Sigmoid colon (tissue), 3 donors: ENCODE results near the gene FTCDNL1.

Experiments used
- POLR2A ChIP-seq, 2 donors: fragments of 450-650 bp; IDR thresholded peaks; one replicate each; pipeline ENCODE4 v1.6.1; 2016; ENCODE audit warnings: antibody characterized with exemption in 2 of 2, mild to moderate bottlenecking in 2 of 2, moderate library complexity in 2 of 2
- TF ChIP-seq, protein P1 (sequence below), 4 experiments: fragments of 450-650 bp in 3 of 4; fragments of 200-600 bp in 1 of 4; IDR thresholded peaks; one replicate each; pipeline ENCODE4 v1.5.1; 2016 to 2019; ENCODE audit warnings: antibody characterized with exemption in 4 of 4, mild to moderate bottlenecking in 3 of 4, moderate library complexity in 2 of 4

DNA sequence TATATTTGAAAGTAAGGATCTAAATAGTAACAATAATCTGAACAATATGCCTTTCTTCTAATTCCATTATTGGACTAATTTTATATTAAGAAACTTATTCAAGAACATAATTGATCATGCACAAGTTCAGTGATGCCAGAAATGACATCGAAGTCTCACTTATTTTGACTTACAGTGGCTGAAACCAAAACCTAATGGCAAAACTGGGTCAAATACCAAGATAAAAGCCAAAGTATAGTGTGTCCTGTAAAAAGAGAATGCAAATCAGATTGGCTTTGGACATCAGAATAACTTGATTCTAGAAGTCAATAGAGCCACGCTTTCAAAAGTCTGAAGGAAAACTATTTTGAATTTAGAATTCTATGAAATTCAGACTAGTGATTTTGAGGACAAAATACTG lies 137.2 kb downstream of the FTCDNL1 start:
- TF ChIP-seq, protein P1, sequence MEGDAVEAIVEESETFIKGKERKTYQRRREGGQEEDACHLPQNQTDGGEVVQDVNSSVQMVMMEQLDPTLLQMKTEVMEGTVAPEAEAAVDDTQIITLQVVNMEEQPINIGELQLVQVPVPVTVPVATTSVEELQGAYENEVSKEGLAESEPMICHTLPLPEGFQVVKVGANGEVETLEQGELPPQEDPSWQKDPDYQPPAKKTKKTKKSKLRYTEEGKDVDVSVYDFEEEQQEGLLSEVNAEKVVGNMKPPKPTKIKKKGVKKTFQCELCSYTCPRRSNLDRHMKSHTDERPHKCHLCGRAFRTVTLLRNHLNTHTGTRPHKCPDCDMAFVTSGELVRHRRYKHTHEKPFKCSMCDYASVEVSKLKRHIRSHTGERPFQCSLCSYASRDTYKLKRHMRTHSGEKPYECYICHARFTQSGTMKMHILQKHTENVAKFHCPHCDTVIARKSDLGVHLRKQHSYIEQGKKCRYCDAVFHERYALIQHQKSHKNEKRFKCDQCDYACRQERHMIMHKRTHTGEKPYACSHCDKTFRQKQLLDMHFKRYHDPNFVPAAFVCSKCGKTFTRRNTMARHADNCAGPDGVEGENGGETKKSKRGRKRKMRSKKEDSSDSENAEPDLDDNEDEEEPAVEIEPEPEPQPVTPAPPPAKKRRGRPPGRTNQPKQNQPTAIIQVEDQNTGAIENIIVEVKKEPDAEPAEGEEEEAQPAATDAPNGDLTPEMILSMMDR (IDR thresholded peaks at IDR 0.05), result no peak
- TF ChIP-seq POLR2A (IDR thresholded peaks at IDR 0.05), result no peak
